ENCODE data around the gene LMAN2.
A peak's percentile ranks its signal among the peaks of the same experiment; 100 is the strongest.

The LMAN2 gene

DNA sequence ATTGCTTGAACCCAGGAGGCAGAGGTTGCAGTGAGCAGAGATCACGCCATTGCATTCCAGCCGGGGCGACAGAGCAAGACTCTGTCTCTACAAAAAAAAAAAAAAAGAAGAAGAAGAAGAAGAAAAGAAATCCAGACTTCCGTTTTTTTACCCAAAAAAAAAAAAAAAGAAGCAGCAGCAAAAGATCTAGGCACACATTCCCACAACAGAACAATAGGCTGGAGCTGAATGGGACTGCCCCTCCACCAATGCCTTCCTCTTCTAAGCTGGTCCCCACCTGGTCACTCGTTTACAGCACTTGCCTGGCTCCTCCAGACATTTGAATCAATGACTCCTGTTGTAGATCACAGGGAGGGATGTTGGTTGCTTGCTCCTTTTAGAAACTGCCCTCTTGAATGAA lies 1.6 kb upstream of the LMAN2 start:
- TF ChIP-seq, protein P1, sequence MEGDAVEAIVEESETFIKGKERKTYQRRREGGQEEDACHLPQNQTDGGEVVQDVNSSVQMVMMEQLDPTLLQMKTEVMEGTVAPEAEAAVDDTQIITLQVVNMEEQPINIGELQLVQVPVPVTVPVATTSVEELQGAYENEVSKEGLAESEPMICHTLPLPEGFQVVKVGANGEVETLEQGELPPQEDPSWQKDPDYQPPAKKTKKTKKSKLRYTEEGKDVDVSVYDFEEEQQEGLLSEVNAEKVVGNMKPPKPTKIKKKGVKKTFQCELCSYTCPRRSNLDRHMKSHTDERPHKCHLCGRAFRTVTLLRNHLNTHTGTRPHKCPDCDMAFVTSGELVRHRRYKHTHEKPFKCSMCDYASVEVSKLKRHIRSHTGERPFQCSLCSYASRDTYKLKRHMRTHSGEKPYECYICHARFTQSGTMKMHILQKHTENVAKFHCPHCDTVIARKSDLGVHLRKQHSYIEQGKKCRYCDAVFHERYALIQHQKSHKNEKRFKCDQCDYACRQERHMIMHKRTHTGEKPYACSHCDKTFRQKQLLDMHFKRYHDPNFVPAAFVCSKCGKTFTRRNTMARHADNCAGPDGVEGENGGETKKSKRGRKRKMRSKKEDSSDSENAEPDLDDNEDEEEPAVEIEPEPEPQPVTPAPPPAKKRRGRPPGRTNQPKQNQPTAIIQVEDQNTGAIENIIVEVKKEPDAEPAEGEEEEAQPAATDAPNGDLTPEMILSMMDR (IDR thresholded peaks at IDR 0.05; ENCODE audit: borderline replicate concordance, insufficient read depth, low read depth, low read length), result no peak
- H3K4me3 ChIP-seq (ENCODE audit: low read depth, low read length), result no peak overlapping the region

DNA sequence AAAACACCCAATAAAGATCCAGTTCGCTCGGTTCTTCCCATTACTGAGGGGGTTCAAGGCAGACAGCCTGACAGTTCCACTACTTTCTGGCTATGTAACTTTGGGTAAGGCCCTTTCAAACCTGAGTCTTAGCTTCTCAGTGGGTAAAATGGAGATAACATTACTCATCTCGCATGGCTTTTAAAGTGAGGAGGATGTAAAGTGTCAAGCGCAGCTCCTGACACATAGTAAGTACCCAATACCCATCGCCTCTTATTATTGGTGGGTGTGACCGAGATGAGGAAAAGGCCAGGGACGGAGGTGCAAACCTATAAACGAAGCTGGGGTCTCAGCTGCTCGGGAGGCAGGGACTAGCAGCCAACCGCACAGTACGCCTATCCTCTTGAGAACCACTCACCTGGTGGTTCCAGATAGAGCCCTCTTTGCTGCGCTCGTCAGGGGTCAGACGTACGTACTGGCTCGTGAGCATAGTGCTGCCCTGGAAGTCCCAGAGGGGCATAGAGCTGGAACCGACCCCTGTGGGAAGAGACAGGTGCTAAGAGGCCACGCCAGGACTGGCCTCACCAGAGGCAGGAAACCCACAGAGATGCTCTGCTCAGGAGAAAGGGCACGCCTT lies 584 bp downstream of the LMAN2 start:
- H3K4me3 ChIP-seq (ENCODE audit: low read depth, low read length), result peak overlapping the region; percentile 99
- TF ChIP-seq, protein P1 (IDR thresholded peaks at IDR 0.05; ENCODE audit: borderline replicate concordance, insufficient read depth, low read depth, low read length), result no peak

DNA sequence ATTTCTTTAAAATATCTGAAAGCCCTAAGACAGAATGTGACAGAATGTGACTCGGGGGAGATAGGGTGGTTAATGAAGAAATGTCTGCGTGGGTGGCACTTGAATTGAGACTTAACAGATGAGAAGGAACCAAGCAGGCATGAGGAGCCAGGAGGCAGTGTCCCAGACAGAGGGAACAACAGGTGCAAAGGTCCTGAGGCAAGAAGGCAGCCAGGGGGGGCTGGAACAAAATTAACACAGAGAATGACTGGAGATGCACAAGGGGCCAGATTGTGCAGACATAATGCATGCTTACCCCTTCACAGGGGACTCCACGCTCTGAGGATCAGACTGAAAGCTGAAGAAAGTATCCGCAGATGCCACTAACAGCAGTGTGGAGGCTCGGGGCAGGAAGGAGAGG lies 1.7 kb downstream of the LMAN2 start:
- TF ChIP-seq, protein P1 (IDR thresholded peaks at IDR 0.05; ENCODE audit: borderline replicate concordance, insufficient read depth, low read depth, low read length), result no peak
- no peak overlapping the region for H3K4me3 ChIP-seq (ENCODE audit: low read depth, low read length)

DNA sequence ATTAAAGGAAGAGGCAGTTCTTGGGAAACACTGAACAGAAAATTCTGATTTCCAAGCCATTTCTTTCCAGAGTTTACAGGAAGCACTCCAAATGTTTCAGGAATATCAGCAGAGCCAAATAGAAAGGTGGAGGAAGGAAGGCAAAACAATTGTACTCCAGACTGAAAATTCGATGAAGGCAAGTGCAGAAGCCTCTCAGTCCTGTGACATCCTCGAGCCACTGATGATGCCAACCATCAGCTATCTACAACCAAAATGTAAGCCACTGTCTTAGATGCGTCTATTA lies 2.2 kb downstream of the LMAN2 start:
- no peak overlapping the region for H3K4me3 ChIP-seq (ENCODE audit: low read depth, low read length)
- TF ChIP-seq, protein P1 (IDR thresholded peaks at IDR 0.05; ENCODE audit: borderline replicate concordance, insufficient read depth, low read depth, low read length), result no peak

DNA sequence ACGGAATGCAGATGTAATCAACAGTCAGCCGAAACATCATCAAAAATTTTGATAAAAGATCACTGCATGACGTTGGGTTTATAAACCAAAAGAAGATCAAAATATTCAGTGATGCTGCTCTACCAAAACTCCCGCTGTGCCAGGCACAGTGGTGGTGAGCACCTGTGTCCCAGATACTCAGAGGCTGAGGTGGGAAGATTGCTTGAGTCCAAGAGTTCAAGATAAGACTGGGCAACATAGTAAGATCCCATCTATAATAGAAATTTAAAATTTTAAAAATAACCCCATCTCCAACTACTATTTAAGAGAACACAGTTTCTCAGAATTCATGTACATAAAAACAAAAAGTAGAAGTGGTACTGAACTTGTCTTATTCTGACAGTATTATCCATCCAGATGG lies 3.8 kb downstream of the LMAN2 start:
- TF ChIP-seq, protein P1 (IDR thresholded peaks at IDR 0.05; ENCODE audit: borderline replicate concordance, insufficient read depth, low read depth, low read length), result no peak
- no peak overlapping the region for H3K4me3 ChIP-seq (ENCODE audit: low read depth, low read length)

DNA sequence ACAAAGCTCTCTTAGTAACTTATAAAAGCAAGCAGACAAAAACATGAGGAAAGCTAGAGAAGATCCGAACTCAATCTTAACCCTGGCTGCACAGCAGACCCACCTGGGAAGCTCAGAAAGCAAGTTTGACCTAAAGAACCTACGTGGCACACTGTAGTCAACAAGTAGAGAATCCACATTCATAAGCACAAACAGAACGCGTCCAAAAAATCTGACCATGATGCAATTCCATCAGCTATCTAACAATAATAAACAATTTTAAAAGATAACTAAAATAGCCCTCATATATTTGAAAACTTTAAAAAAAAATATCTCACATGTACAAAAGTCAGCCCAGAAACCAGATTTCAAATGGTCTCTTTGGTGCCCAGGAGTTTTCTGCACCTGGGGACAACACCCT lies 4.6 kb downstream of the LMAN2 start:
- H3K4me3 ChIP-seq (ENCODE audit: low read depth, low read length), result no peak overlapping the region
- TF ChIP-seq, protein P1 (IDR thresholded peaks at IDR 0.05; ENCODE audit: borderline replicate concordance, insufficient read depth, low read depth, low read length), result no peak

DNA sequence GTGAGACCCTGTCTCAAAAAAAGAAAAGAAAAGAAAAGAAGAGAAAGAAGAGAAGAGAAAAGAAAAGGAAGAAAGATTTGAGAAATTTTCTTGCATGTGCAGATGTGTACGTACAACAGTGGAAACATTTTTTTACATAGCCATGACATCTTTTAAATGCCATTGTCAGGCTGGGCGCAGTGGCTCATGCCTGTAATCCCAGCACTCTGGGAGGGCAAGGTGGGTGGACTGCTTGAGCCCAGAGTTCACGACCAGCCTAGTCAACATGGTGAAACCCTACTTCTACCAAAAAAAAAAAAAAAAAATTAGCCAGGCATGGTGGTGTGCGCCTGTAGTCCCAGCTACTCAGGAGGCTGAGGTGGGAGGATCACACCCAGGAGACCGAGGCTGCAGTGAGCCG lies 6.6 kb downstream of the LMAN2 start:
- TF ChIP-seq, protein P1 (IDR thresholded peaks at IDR 0.05; ENCODE audit: borderline replicate concordance, insufficient read depth, low read depth, low read length), result no peak
- no peak overlapping the region for H3K4me3 ChIP-seq (ENCODE audit: low read depth, low read length)

Data from GM12875 (cell line).